Measurements from ENCODE around the gene NEK7. TPM values are rescaled to one million over a fixed set of nuclear protein-coding genes. Genes with fewer than 3 reads are reported as not detected.

NEK7 gene
- total and polyA plus RNA-seq, 2 experiments from 2014 or later = 25.6 to 86.9 TPM

- Histone ChIP-seq H4K20me1 (ENCODE audit: insufficient read depth, poor library complexity, severe bottlenecking) (no peaks in the 10 kb centered on the region), H3K9me2 (replicated peaks; ENCODE audit: insufficient read depth) (no peaks in the 10 kb centered on the region), H2AFZ (no peak overlapping the region), H3K4me1 (ENCODE audit: insufficient read depth) (no peaks in the 10 kb centered on the region), H3K4me3 (no peak overlapping the region), H3K27me3 (no peaks in the 10 kb centered on the region), H3K27ac (no peak overlapping the region), H3K79me2 (no peaks in the 10 kb centered on the region), H3K36me3 (replicated peaks; ENCODE audit: insufficient read depth, low read depth) (no peaks in the 10 kb centered on the region), H3K9me3 (ENCODE audit: low read depth) (no peaks in the 10 kb centered on the region), H3K4me2 (no peak overlapping the region)
- TF ChIP-seq EZH2phosphoT487 (IDR thresholded peaks at IDR 0.05; ENCODE audit: low read depth, severe bottlenecking, unreplicated experiment) (no peak), EZH2 (IDR thresholded peaks at IDR 0.05; ENCODE audit: borderline replicate concordance) (no peak), CTCF (IDR thresholded peaks at IDR 0.05; ENCODE audit: poor library complexity) (no peak)
- no peak for DNase-seq (ENCODE audit: low spot score)
- WGBS (ENCODE audit: low lambda C conversion rate, missing lambda C conversion rate) = 74% methylated on average over 3 of the region's 3 CpGs
Observed at GRCh38 chr1:198143797-198144196, 13.0 kb upstream of the NEK7 start.

- H4K20me1 ChIP-seq (ENCODE audit: insufficient read depth, poor library complexity, severe bottlenecking) = no peaks in the 10 kb centered on the region
- no peak overlapping the region for H2AFZ ChIP-seq
- WGBS (ENCODE audit: low lambda C conversion rate, missing lambda C conversion rate) = 93% methylated on average over 2 of the region's 2 CpGs
- H3K4me2 ChIP-seq = no peak overlapping the region
- H3K36me3 ChIP-seq (replicated peaks; ENCODE audit: insufficient read depth, low read depth) = no peaks in the 10 kb centered on the region
- no peak overlapping the region for H3K4me3 ChIP-seq
- H3K27ac ChIP-seq = no peak overlapping the region
- H3K4me1 ChIP-seq (ENCODE audit: insufficient read depth) = no peaks in the 10 kb centered on the region
- no peak for TF ChIP-seq EZH2phosphoT487 (IDR thresholded peaks at IDR 0.05; ENCODE audit: low read depth, severe bottlenecking, unreplicated experiment)
- no peak for TF ChIP-seq CTCF (IDR thresholded peaks at IDR 0.05; ENCODE audit: poor library complexity)
- TF ChIP-seq EZH2 (IDR thresholded peaks at IDR 0.05; ENCODE audit: borderline replicate concordance) = no peak
- H3K27me3 ChIP-seq = no peaks in the 10 kb centered on the region
- no peaks in the 10 kb centered on the region for H3K9me2 ChIP-seq (replicated peaks; ENCODE audit: insufficient read depth)
- no peaks in the 10 kb centered on the region for H3K79me2 ChIP-seq
- DNase-seq (ENCODE audit: low spot score) = no peak
- H3K9me3 ChIP-seq (ENCODE audit: low read depth) = no peaks in the 10 kb centered on the region
Observed at GRCh38 chr1:198147216-198147615, 9.6 kb upstream of the NEK7 start.

- Histone ChIP-seq H3K4me3 (no peak overlapping the region), H3K9me3 (ENCODE audit: low read depth) (no peaks in the 10 kb centered on the region), H3K27me3 (no peaks in the 10 kb centered on the region), H3K4me1 (ENCODE audit: insufficient read depth) (no peaks in the 10 kb centered on the region), H2AFZ (no peak overlapping the region), H3K27ac (no peak overlapping the region), H4K20me1 (ENCODE audit: insufficient read depth, poor library complexity, severe bottlenecking) (no peaks in the 10 kb centered on the region), H3K9me2 (replicated peaks; ENCODE audit: insufficient read depth) (no peaks in the 10 kb centered on the region), H3K79me2 (no peaks in the 10 kb centered on the region), H3K36me3 (replicated peaks; ENCODE audit: insufficient read depth, low read depth) (no peaks in the 10 kb centered on the region), H3K4me2 (no peak overlapping the region)
- TF ChIP-seq EZH2phosphoT487 (IDR thresholded peaks at IDR 0.05; ENCODE audit: low read depth, severe bottlenecking, unreplicated experiment) (no peak), EZH2 (IDR thresholded peaks at IDR 0.05; ENCODE audit: borderline replicate concordance) (no peak), CTCF (IDR thresholded peaks at IDR 0.05; ENCODE audit: poor library complexity) (no peak)
- 84% methylated on average over 1 of the region's 1 CpG for WGBS (ENCODE audit: low lambda C conversion rate, missing lambda C conversion rate)
- no peak for DNase-seq (ENCODE audit: low spot score)
Observed at GRCh38 chr1:198150369-198150768, 6.4 kb upstream of the NEK7 start.

- H2AFZ ChIP-seq = no peak overlapping the region
- H3K79me2 ChIP-seq = no peaks in the 10 kb centered on the region
- H3K9me2 ChIP-seq (replicated peaks; ENCODE audit: insufficient read depth) = no peaks in the 10 kb centered on the region
- no peaks in the 10 kb centered on the region for H3K9me3 ChIP-seq (ENCODE audit: low read depth)
- DNase-seq (ENCODE audit: low spot score) = no peak
- H3K4me2 ChIP-seq = no peak overlapping the region
- no peaks in the 10 kb centered on the region for H3K27me3 ChIP-seq
- no peak overlapping the region for H3K27ac ChIP-seq
- H3K4me3 ChIP-seq = no peak overlapping the region
- no peak for TF ChIP-seq CTCF (IDR thresholded peaks at IDR 0.05; ENCODE audit: poor library complexity)
- H4K20me1 ChIP-seq (ENCODE audit: insufficient read depth, poor library complexity, severe bottlenecking) = no peaks in the 10 kb centered on the region
- 60% methylated on average over 2 of the region's 2 CpGs for WGBS (ENCODE audit: low lambda C conversion rate, missing lambda C conversion rate)
- H3K36me3 ChIP-seq (replicated peaks; ENCODE audit: insufficient read depth, low read depth) = no peaks in the 10 kb centered on the region
- no peaks in the 10 kb centered on the region for H3K4me1 ChIP-seq (ENCODE audit: insufficient read depth)
Observed at GRCh38 chr1:198151688-198152087, 5.1 kb upstream of the NEK7 start.
